DOHH2 (cell line): Measurements from ENCODE around the gene STUM.

Experiments used
- CTCF ChIP-seq: fragments of 200-600 bp; sonication (generic); IDR thresholded peaks from one replicate; pipeline ENCODE4 v1.5.1; 2014; ENCODE audit warnings: antibody characterized with exemption, mild to moderate bottlenecking, low read depth, low read length; ENCODE audit not compliant: poor library complexity, severe bottlenecking
- EZH2phosphoT487 ChIP-seq: fragments of 200-600 bp; sonication (generic); IDR thresholded peaks from 2 replicates; pipeline ENCODE4 v1.6.1; 2017; ENCODE audit warnings: borderline replicate concordance, mild to moderate bottlenecking, antibody characterized with exemption, low read length, moderate library complexity, mixed read lengths

- TF ChIP-seq CTCF (no peak), EZH2phosphoT487 (no peak)
Observed at GRCh38 chr1:226658546-226659125, 110.1 kb downstream of the STUM start.
